Measurements from ENCODE around the gene SENP2.
"Not testable (repeated sequence)": the region's sequence is repeated elsewhere in the genome, so short reads cannot be mapped to it uniquely, and the experiment has no call there.

DNA sequence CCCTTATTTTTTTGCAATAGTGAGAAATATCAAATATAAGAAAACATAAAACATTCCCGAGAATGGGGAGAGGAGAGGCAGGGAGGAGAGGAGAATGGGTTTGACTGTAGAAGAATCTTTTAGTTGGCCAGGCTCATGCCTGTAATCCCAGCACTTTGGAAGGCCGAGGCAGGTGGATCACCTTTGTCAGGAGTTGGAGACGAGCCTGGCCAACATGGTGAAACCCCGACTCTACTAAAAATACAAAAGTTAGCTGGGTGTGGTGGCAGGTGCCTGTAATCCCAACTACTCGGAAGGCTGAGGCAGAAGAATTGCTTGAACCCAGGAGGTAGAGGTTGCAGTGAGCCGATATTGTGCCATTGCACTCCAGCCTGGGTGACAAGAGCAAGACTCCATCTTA, 29.5 kb upstream of the SENP2 start:
- not testable (repeated sequence) for TF ChIP-seq POLR2A (IDR thresholded peaks at IDR 0.05; ENCODE audit: low read depth); POLR2AphosphoS5 (IDR thresholded peaks at IDR 0.05); EP300 (IDR thresholded peaks at IDR 0.05)
- TF ChIP-seq, protein P1, sequence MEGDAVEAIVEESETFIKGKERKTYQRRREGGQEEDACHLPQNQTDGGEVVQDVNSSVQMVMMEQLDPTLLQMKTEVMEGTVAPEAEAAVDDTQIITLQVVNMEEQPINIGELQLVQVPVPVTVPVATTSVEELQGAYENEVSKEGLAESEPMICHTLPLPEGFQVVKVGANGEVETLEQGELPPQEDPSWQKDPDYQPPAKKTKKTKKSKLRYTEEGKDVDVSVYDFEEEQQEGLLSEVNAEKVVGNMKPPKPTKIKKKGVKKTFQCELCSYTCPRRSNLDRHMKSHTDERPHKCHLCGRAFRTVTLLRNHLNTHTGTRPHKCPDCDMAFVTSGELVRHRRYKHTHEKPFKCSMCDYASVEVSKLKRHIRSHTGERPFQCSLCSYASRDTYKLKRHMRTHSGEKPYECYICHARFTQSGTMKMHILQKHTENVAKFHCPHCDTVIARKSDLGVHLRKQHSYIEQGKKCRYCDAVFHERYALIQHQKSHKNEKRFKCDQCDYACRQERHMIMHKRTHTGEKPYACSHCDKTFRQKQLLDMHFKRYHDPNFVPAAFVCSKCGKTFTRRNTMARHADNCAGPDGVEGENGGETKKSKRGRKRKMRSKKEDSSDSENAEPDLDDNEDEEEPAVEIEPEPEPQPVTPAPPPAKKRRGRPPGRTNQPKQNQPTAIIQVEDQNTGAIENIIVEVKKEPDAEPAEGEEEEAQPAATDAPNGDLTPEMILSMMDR (IDR thresholded peaks at IDR 0.05): not testable (repeated sequence)

All from esophagus muscularis mucosa (tissue), 4 donors.